GM20000 (cell line): Measurements from ENCODE around the gene CDT1.
"Not testable (repeated sequence)": the region's sequence is repeated elsewhere in the genome, so short reads cannot be mapped to it uniquely, and the experiment has no call there.

Experiments
- DNase-seq: peaks from one replicate; pipeline ENCODE4 v3.0.0; 2012; ENCODE audit warnings: low spot score
- CTCF ChIP-seq: IDR thresholded peaks from 2 replicates; pipeline ENCODE4 v1.5.1; 2012; ENCODE audit warnings: mild to moderate bottlenecking, control low read depth; ENCODE audit errors: extremely low read depth, missing control alignments

CDT1 gene

GRCh38 chr16:88782454-88783390 lies 20.9 kb upstream of the CDT1 start:
- DNase-seq: no peak
- TF ChIP-seq CTCF: no peak

- no peak for DNase-seq
- no peak for TF ChIP-seq CTCF
Measured at GRCh38 chr16:88783391-88784073, 20.1 kb upstream of the CDT1 start.

GRCh38 chr16:88784074-88784855 lies 19.3 kb upstream of the CDT1 start:
- peak; percentile 46 for TF ChIP-seq CTCF
- peak; percentile 72 for DNase-seq

GRCh38 chr16:88784856-88785105 lies 18.8 kb upstream of the CDT1 start:
- DNase-seq: no peak
- no peak for TF ChIP-seq CTCF

- TF ChIP-seq CTCF: peak; percentile 94
- DNase-seq: peak; percentile 95
Measured at GRCh38 chr16:88785106-88785924, 18.3 kb upstream of the CDT1 start, which contains the start of gene PIEZO1. TSS of gene PIEZO1 (minus strand) at chr16:88785220. CDS start at chr16:88784964, 256 bp downstream.

- no peak for DNase-seq
- no peak for TF ChIP-seq CTCF
Measured at GRCh38 chr16:88787579-88788314, 15.8 kb upstream of the CDT1 start.

GRCh38 chr16:88788749-88789148 lies 14.8 kb upstream of the CDT1 start:
- not testable (repeated sequence) for DNase-seq
